Endodermal cell (in vitro differentiated cells): ENCODE measurements around the gene PITPNM3. TPM values are rescaled to one million over a fixed set of nuclear protein-coding genes. Genes with fewer than 3 reads are reported as not detected.

Experiments used
- DNase-seq: peaks from one replicate; pipeline ENCODE4 v3.0.0-alpha.2; 2017
- H3K27ac ChIP-seq: 2 replicates; pipeline ENCODE4 v1.5.1; 2013; ENCODE audit warnings: mild to moderate bottlenecking, low read depth, low read length, moderate library complexity
- H3K27me3 ChIP-seq: 2 replicates; pipeline ENCODE4 v1.6.1; 2013; ENCODE audit warnings: mild to moderate bottlenecking, low read length, moderate library complexity; ENCODE audit not compliant: insufficient read depth, control insufficient read depth, poor library complexity, severe bottlenecking
- H3K36me3 ChIP-seq: 2 replicates; pipeline ENCODE4 v1.7.0; 2013; ENCODE audit warnings: mild to moderate bottlenecking, low read length, moderate library complexity; ENCODE audit not compliant: control insufficient read depth, insufficient read depth
- H3K4me1 ChIP-seq: one replicate; pipeline ENCODE4 v1.7.0; 2013; ENCODE audit warnings: low read length; ENCODE audit not compliant: control insufficient read depth, insufficient read depth
- H3K4me3 ChIP-seq: 2 replicates; pipeline ENCODE4 v1.5.1; 2013; ENCODE audit warnings: mild to moderate bottlenecking, low read length, moderate library complexity
- H3K9ac ChIP-seq: 2 replicates; pipeline ENCODE4 v1.6.1; 2013; ENCODE audit warnings: mild to moderate bottlenecking, low read length, moderate library complexity; ENCODE audit not compliant: poor library complexity, severe bottlenecking; ENCODE audit errors: extremely low read depth
- H3K9me3 ChIP-seq: 2 replicates; pipeline ENCODE4 v1.6.1; 2013; ENCODE audit warnings: mild to moderate bottlenecking, low read length, moderate library complexity; ENCODE audit not compliant: control insufficient read depth
- H3K27ac Mint-ChIP-seq: 2 replicates; pipeline ENCODE4 v1.8.0; 2020; ENCODE audit warnings: mixed read lengths
- H3K27me3 Mint-ChIP-seq: 2 replicates; pipeline ENCODE4 v1.8.0; 2021; ENCODE audit warnings: mild to moderate bottlenecking, mixed read lengths; ENCODE audit not compliant: insufficient read depth
- H3K36me3 Mint-ChIP-seq: 2 replicates; pipeline ENCODE4 v1.8.0; 2020; ENCODE audit warnings: low read depth, mixed read lengths
- H3K4me1 Mint-ChIP-seq: 2 replicates; pipeline ENCODE4 v1.8.0; 2020; ENCODE audit warnings: mixed read lengths
- H3K4me3 Mint-ChIP-seq: 2 replicates; pipeline ENCODE4 v1.8.0; 2020; ENCODE audit warnings: mild to moderate bottlenecking, moderate library complexity, mixed read lengths
- H3K9me3 Mint-ChIP-seq: 2 replicates; pipeline ENCODE4 v1.8.0; 2020; ENCODE audit warnings: mild to moderate bottlenecking, mixed read lengths
- WGBS, 2 experiments: methylation state at CpG; one replicate each; pipeline versions ENCODE4 v1.1.5 to v1.1.7; 2013; ENCODE audit warnings: missing lambda C conversion rate in 2 of 2, mixed read lengths in 1 of 2; ENCODE audit not compliant: insufficient coverage in 1 of 2, insufficient read length in 1 of 2; 5-methylcytosine and 5-hydroxymethylcytosine counted together
- total RNA-seq, 2 donors: library from RNA; stranded (reverse); fragmentation: NEBNext Ultra II Directional in 1 of 2; extraction: Animal tissue kit (Norgen Biotek cat#: 25700) in 1 of 2; gene quantifications; 2 replicates in 1 of 2; 3 replicates in 1 of 2; pipeline ENCODE4 v1.2.1, GENCODE V29; 2021
- TF ChIP-seq, protein P1 (sequence below): fragments of 200-600 bp; sonication (generic); conservative IDR thresholded peaks from 2 replicates; pipeline ENCODE4 v1.5.0; 2021; ENCODE audit warnings: antibody characterized with exemption, mild to moderate bottlenecking

PITPNM3 gene
- total RNA-seq, 2 donors from 2014 or later = 1.8 to 2.7 TPM

DNA sequence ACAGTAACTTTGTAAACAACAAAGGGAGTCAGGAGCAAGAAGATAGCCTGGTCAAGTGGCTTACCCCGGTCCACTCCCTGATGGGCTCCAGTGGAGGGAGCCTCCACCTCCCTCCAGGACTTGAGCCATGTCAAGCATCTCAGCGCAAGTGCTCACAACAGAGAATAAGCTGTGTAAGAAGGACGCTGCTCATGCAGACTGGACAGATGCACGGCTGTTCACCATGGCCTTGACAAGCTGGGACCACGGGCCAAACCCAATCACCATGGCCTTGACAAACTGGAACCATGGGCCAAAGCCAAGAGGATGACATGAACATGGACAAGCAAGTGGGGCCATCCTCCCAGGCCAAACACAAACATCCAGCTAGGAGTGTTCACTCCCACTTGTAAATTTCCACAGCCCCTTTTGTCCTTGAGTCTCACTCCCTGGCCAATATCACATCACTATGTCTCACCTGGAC, 3.4 kb upstream of the PITPNM3 start:
- TF ChIP-seq, protein P1, sequence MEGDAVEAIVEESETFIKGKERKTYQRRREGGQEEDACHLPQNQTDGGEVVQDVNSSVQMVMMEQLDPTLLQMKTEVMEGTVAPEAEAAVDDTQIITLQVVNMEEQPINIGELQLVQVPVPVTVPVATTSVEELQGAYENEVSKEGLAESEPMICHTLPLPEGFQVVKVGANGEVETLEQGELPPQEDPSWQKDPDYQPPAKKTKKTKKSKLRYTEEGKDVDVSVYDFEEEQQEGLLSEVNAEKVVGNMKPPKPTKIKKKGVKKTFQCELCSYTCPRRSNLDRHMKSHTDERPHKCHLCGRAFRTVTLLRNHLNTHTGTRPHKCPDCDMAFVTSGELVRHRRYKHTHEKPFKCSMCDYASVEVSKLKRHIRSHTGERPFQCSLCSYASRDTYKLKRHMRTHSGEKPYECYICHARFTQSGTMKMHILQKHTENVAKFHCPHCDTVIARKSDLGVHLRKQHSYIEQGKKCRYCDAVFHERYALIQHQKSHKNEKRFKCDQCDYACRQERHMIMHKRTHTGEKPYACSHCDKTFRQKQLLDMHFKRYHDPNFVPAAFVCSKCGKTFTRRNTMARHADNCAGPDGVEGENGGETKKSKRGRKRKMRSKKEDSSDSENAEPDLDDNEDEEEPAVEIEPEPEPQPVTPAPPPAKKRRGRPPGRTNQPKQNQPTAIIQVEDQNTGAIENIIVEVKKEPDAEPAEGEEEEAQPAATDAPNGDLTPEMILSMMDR = no peak
- no peak overlapping the region for H3K27ac ChIP-seq
- Mint-ChIP-seq H3K4me1 (peaks cover 4% of the 10 kb centered on the region), H3K36me3 (no peaks in the 10 kb centered on the region), H3K27ac (no peak overlapping the region), H3K9me3 (no peaks in the 10 kb centered on the region), H3K27me3 (peaks cover 55% of the 10 kb centered on the region), H3K4me3 (no peak overlapping the region)
- no peak overlapping the region for H3K4me3 ChIP-seq
- H3K4me1 ChIP-seq = no peaks in the 10 kb centered on the region
- no peak for DNase-seq
- 98 to 100% methylated on average over 1 to 5 of the region's 5 CpGs for WGBS, 2 experiments
- no peaks in the 10 kb centered on the region for H3K9me3 ChIP-seq
- H3K9ac ChIP-seq = no peak overlapping the region
- peaks cover 56% of the 10 kb centered on the region for H3K27me3 ChIP-seq
- H3K36me3 ChIP-seq = no peaks in the 10 kb centered on the region

- 82 to 85% methylated on average over 11 of the region's 11 CpGs for WGBS, 2 experiments
- DNase-seq = no peak
- H3K27me3 ChIP-seq = peaks cover 63% of the 10 kb centered on the region
- Mint-ChIP-seq H3K27ac (no peak overlapping the region), H3K36me3 (no peaks in the 10 kb centered on the region), H3K9me3 (no peaks in the 10 kb centered on the region), H3K4me1 (peaks cover 7% of the 10 kb centered on the region), H3K27me3 (peaks cover 61% of the 10 kb centered on the region), H3K4me3 (no peak overlapping the region)
- H3K9ac ChIP-seq = no peak overlapping the region
- H3K9me3 ChIP-seq = no peaks in the 10 kb centered on the region
- TF ChIP-seq, protein P1 = no peak
- no peak overlapping the region for H3K27ac ChIP-seq
- H3K4me3 ChIP-seq = no peak overlapping the region
- H3K36me3 ChIP-seq = no peaks in the 10 kb centered on the region
- no peaks in the 10 kb centered on the region for H3K4me1 ChIP-seq
These were observed 2.8 kb upstream of the PITPNM3 start for GRCh38 chr17:6558932-6559752.

- H3K9me3 ChIP-seq = no peaks in the 10 kb centered on the region
- TF ChIP-seq, protein P1 = no peak
- H3K27ac ChIP-seq = no peak overlapping the region
- Mint-ChIP-seq H3K27ac (no peak overlapping the region), H3K27me3 (peaks cover 70% of the 10 kb centered on the region), H3K9me3 (no peaks in the 10 kb centered on the region), H3K36me3 (no peaks in the 10 kb centered on the region), H3K4me3 (no peak overlapping the region), H3K4me1 (peaks cover 6% of the 10 kb centered on the region)
- no peak for DNase-seq
- no peaks in the 10 kb centered on the region for H3K4me1 ChIP-seq
- 93 to 95% methylated on average over 5 to 6 of the region's 6 CpGs for WGBS, 2 experiments
- H3K27me3 ChIP-seq = peaks cover 71% of the 10 kb centered on the region
- H3K36me3 ChIP-seq = no peaks in the 10 kb centered on the region
- H3K9ac ChIP-seq = no peak overlapping the region
- no peak overlapping the region for H3K4me3 ChIP-seq
These were observed 1.9 kb upstream of the PITPNM3 start for GRCh38 chr17:6558276-6558675.
